Epithelial cell of proximal tubule (primary cell): ENCODE data around the gene MAPKAP1. TPM values are rescaled to one million over a fixed set of nuclear protein-coding genes. Genes with fewer than 3 reads are reported as not detected.

Source experiments
- DNase-seq: peaks from one replicate; pipeline ENCODE4 v3.0.0-alpha.2; 2011; ENCODE audit warnings: low read depth
- H3K4me3 ChIP-seq: 2 replicates; pipeline ENCODE4 v1.5.1; 2011; ENCODE audit warnings: low read depth, mild to moderate bottlenecking, low read length
- total RNA-seq: library from RNA; depleted of rRNA; stranded (reverse); fragments of >200 nt; gene quantifications from 2 replicates; pipeline ENCODE4 v1.2.3, GENCODE V29; 2015
- TF ChIP-seq, protein P1 (sequence below): conservative IDR thresholded peaks from 2 replicates; pipeline ENCODE4 v1.5.1; 2012; ENCODE audit warnings: low read depth, mild to moderate bottlenecking, low read length

MAPKAP1 gene
- total RNA-seq, 1 donor from 2014 or later: 100 TPM

DNA sequence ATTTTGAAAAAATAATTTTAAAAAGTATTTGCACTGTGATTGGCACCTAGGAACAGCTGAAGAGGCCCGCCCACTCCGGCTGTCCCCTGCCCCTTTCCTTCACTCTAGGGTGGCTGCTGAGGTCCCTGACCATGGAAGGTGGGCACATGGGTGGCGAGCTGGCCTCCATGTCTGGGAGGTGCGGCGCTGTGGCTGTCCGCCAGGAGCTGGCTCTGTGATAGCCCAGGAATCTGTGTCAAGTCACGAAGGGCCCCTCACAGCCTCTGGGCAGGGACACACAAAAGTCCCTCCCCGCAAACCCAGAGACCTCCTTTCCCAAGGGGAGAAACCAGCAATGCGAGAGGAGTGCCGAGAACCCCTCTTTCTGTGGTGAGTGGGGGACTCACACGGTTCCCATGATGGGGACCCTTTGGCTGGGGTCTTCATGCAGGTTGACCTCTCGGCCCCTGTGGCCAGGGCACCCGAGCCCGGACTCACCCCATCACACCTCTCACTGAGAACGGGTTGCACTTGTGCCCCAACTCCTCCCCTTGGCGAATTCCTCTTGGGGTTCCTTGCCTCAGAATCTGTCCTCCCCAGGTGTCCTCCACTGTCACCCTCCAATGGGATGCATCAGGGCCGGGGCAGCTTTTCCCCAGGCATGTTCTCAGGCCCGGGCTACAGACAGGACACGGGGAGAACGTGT is 277.4 kb downstream of the MAPKAP1 start:
- TF ChIP-seq, protein P1, sequence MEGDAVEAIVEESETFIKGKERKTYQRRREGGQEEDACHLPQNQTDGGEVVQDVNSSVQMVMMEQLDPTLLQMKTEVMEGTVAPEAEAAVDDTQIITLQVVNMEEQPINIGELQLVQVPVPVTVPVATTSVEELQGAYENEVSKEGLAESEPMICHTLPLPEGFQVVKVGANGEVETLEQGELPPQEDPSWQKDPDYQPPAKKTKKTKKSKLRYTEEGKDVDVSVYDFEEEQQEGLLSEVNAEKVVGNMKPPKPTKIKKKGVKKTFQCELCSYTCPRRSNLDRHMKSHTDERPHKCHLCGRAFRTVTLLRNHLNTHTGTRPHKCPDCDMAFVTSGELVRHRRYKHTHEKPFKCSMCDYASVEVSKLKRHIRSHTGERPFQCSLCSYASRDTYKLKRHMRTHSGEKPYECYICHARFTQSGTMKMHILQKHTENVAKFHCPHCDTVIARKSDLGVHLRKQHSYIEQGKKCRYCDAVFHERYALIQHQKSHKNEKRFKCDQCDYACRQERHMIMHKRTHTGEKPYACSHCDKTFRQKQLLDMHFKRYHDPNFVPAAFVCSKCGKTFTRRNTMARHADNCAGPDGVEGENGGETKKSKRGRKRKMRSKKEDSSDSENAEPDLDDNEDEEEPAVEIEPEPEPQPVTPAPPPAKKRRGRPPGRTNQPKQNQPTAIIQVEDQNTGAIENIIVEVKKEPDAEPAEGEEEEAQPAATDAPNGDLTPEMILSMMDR: no peak
- no peak for DNase-seq

GRCh38 chr9:125428902-125429467 is 278.0 kb downstream of the MAPKAP1 start:
- no peak for DNase-seq
- TF ChIP-seq, protein P1: no peak
- no peak overlapping the region for H3K4me3 ChIP-seq

More for the DNA sequence above, 277.4 kb downstream of the MAPKAP1 start:
- no peak overlapping the region for H3K4me3 ChIP-seq

DNA sequence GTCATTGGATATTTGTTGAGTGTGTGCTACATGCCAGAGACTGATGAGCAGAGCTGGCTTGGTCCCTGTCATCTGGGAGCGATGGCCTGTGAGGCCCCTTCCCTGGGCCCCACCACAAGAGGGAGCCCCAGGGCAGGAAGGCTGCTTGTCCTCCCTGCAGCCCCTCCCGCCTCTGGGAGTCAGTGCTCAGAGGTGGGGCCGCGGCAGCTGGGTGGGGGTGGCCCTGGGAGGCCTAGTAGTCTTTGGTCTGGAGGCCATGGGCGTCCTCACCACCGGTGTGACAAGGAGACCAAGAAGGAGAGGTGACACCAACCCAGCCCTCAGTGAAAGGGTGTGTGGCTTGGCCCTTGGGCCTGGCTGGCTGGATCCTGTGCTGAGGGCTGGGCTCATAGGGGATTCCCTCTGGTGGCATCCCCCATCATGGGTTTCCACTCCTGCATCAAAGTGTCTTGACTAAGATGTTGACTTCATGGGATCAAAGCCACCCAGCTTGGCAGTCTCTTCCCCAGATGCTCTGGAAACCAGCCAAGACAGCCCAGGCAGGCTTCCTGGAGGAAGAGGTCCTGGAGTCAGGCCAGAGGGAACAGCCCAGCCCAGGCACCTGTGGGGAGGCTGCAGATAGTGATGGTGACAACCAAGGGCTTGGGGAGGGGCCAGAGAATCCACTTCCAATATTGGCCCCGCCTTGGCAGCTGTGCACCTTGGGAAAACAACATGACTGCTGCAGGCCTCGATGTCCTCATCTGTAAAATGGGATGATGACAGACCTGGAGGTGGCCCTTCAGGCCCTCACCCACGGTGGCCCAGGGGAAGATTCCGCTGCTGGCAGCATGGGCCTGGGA is 278.7 kb downstream of the MAPKAP1 start:
- no peak overlapping the region for H3K4me3 ChIP-seq
- no peak for DNase-seq
- TF ChIP-seq, protein P1: peak; percentile 61

GRCh38 chr9:125427556-125427955 is 279.5 kb downstream of the MAPKAP1 start:
- no peak overlapping the region for H3K4me3 ChIP-seq
- DNase-seq: no peak
- TF ChIP-seq, protein P1: no peak

- TF ChIP-seq, protein P1: no peak
These were observed 280.1 kb downstream of the MAPKAP1 start for GRCh38 chr9:125426926-125427325.

GRCh38 chr9:125425901-125426515 is 281.0 kb downstream of the MAPKAP1 start:
- H3K4me3 ChIP-seq: no peak overlapping the region
- TF ChIP-seq, protein P1: no peak
- no peak for DNase-seq

More at GRCh38 chr9:125426926-125427325, 280.1 kb downstream of the MAPKAP1 start:
- no peak for DNase-seq
- H3K4me3 ChIP-seq: no peak overlapping the region
